Measurements from ENCODE around the gene GBF1.
A peak's percentile ranks its signal among the peaks of the same experiment; 100 is the strongest.

Gene GBF1

GRCh38 chr10:102410429-102411073, 165.2 kb downstream of the GBF1 start:
- no peak for DNase-seq

- DNase-seq, result no peak
Measured at GRCh38 chr10:102411341-102412255, 166.3 kb downstream of the GBF1 start.

GRCh38 chr10:102412293-102412692, 167.0 kb downstream of the GBF1 start:
- no peak for DNase-seq

GRCh38 chr10:102413053-102413705, 167.8 kb downstream of the GBF1 start:
- DNase-seq, result no peak

GRCh38 chr10:102413806-102414561, 168.7 kb downstream of the GBF1 start:
- DNase-seq, result no peak

- no peak for DNase-seq
Measured at GRCh38 chr10:102414749-102415148, 169.4 kb downstream of the GBF1 start.

GRCh38 chr10:102416283-102416682, 171.0 kb downstream of the GBF1 start:
- DNase-seq, result no peak

GRCh38 chr10:102416695-102417094, 171.4 kb downstream of the GBF1 start:
- no peak for DNase-seq

GRCh38 chr10:102418622-102419268, 173.4 kb downstream of the GBF1 start, which contains the start of gene PSD:
PSD (minus strand) TSS chr10:102418785; CDS start chr10:102417038, 1,747 bp downstream.
- no peak for DNase-seq

- DNase-seq, result no peak
Measured at GRCh38 chr10:102419269-102420180, 174.2 kb downstream of the GBF1 start.

- no peak for DNase-seq
Measured at GRCh38 chr10:102420181-102420713, 174.9 kb downstream of the GBF1 start.

- peak; percentile 97 for DNase-seq
Measured at GRCh38 chr10:102420714-102421506, 175.6 kb downstream of the GBF1 start, which contains the start of gene FBXL15. FBXL15 (plus strand) TSS chr10:102420836; CDS start chr10:102421130, 294 bp downstream.

GRCh38 chr10:102421507-102421756, 176.1 kb downstream of the GBF1 start:
- DNase-seq, result no peak

- DNase-seq, result no peak
Measured at GRCh38 chr10:102421757-102422512, 176.6 kb downstream of the GBF1 start.

- peak; percentile 65 for DNase-seq
Measured at GRCh38 chr10:102422545-102423129, 177.3 kb downstream of the GBF1 start.

- no peak for DNase-seq
Measured at GRCh38 chr10:102423372-102423968, 178.1 kb downstream of the GBF1 start.

GRCh38 chr10:102424145-102424544, 178.8 kb downstream of the GBF1 start:
- DNase-seq, result no peak

- no peak for DNase-seq
Measured at GRCh38 chr10:102424916-102425315, 179.6 kb downstream of the GBF1 start.
